Measurements from ENCODE around the gene SKAP1. TPM values are rescaled to one million over a fixed set of nuclear protein-coding genes. Genes with fewer than 3 reads are reported as not detected.

SKAP1 gene
- total and polyA plus RNA-seq, 2 experiments from 2014 or later = 0.27 TPM; not detected in 1

DNA sequence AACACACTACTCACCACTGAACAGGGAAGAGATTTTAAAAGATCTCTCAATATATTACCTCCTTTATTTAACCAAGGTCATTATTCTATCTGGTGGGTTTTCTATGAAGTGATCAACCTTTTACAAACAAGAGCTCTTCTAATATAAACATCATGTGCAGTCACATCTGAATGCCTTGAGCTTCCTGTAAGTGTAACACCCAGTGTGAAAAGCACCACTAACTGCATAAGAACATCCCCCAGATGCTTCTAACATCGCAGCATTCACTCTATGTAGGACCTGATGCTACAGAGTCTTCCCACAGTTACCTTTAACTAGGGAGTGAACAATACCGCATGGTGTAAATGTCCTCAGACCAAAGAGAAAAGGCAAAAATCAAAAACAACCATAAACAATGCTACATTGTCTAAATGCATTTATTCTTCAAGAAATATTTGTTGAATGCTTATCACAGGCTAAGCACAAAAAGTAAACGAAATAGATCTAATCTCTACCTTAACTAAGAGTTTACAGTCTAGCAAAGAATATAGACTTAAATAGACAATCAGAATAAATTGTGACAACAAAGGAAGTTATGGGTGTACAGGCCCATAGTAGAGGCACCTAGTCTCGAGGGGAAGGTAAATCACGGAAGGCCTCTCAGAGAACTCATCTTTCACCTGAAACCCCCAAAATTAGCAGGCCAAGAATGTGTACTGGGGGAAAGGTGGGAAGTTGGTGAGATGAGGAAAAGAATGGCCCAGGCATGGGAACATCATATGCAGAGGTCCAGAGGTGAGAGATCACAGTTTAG, 16.2 kb downstream of the SKAP1 start:
- H3K27ac ChIP-seq (ENCODE audit: low read depth) = no peak overlapping the region
- no peak overlapping the region for H2AFZ ChIP-seq
- Mint-ChIP-seq H3K4me1 (peaks cover 19% of the 10 kb centered on the region; the same call in 2 of the 3 replicates), H3K36me3 (ENCODE audit: low read depth) (no peaks in the 10 kb centered on the region), H3K4me3 (no peak overlapping the region), H3K27ac (no peak overlapping the region), H3K27me3 (ENCODE audit: insufficient read depth, low read depth, poor library complexity) (no peaks in the 10 kb centered on the region), H3K9me3 (no peaks in the 10 kb centered on the region)
- no peaks in the 10 kb centered on the region for H3F3A ChIP-seq (replicated peaks; ENCODE audit: low read depth)
- no peaks in the 10 kb centered on the region for H4K20me1 ChIP-seq (replicated peaks; ENCODE audit: insufficient read depth)
- peaks cover 22% of the 10 kb centered on the region; the same call in 1 of the 2 replicates for H3K4me1 ChIP-seq (ENCODE audit: insufficient read depth)
- no peak for ATAC-seq
- H3K27me3 ChIP-seq (ENCODE audit: insufficient read depth) = no peaks in the 10 kb centered on the region
- no peak overlapping the region for H3K4me3 ChIP-seq
- no peak overlapping the region for H3K4me2 ChIP-seq
- no peaks in the 10 kb centered on the region for H3K9me2 ChIP-seq (ENCODE audit: insufficient read depth)
- no peaks in the 10 kb centered on the region for H3K79me2 ChIP-seq (replicated peaks; ENCODE audit: insufficient read depth)
- H3K36me3 ChIP-seq (ENCODE audit: insufficient read depth) = no peaks in the 10 kb centered on the region
- DNase-seq (ENCODE audit: low spot score) = no peak
- no peak for TF ChIP-seq NANOG (IDR thresholded peaks at IDR 0.05; ENCODE audit: borderline replicate concordance)
- TF ChIP-seq POLR2AphosphoS5 (IDR thresholded peaks at IDR 0.05; ENCODE audit: low read depth) = no peak
- TF ChIP-seq EZH2 (IDR thresholded peaks at IDR 0.05; ENCODE audit: low read depth, unreplicated experiment) = no peak
- no peak for TF ChIP-seq STAT1 (IDR thresholded peaks at IDR 0.05; ENCODE audit: unreplicated experiment)
- TF ChIP-seq ZNF462 (CRISPR knock-in tag; IDR thresholded peaks at IDR 0.05) = no peak
- no peak for TF ChIP-seq EZH2phosphoT487 (IDR thresholded peaks at IDR 0.05; ENCODE audit: unreplicated experiment)
- no peak for TF ChIP-seq ZNF331 (CRISPR knock-in tag; IDR thresholded peaks at IDR 0.05; ENCODE audit: low read depth)
- TF ChIP-seq CREB1 (CRISPR knock-in tag; IDR thresholded peaks at IDR 0.05; ENCODE audit: low read depth) = no peak
- no peak for TF ChIP-seq ZNF114 (CRISPR knock-in tag; IDR thresholded peaks at IDR 0.05)
- TF ChIP-seq, protein P1, sequence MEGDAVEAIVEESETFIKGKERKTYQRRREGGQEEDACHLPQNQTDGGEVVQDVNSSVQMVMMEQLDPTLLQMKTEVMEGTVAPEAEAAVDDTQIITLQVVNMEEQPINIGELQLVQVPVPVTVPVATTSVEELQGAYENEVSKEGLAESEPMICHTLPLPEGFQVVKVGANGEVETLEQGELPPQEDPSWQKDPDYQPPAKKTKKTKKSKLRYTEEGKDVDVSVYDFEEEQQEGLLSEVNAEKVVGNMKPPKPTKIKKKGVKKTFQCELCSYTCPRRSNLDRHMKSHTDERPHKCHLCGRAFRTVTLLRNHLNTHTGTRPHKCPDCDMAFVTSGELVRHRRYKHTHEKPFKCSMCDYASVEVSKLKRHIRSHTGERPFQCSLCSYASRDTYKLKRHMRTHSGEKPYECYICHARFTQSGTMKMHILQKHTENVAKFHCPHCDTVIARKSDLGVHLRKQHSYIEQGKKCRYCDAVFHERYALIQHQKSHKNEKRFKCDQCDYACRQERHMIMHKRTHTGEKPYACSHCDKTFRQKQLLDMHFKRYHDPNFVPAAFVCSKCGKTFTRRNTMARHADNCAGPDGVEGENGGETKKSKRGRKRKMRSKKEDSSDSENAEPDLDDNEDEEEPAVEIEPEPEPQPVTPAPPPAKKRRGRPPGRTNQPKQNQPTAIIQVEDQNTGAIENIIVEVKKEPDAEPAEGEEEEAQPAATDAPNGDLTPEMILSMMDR (conservative IDR thresholded peaks at IDR 0.05; ENCODE audit: low read depth in 2 of 2) = no peak
- no peak for TF ChIP-seq ETS1 (IDR thresholded peaks at IDR 0.05)
- no peak for TF ChIP-seq JUNB (IDR thresholded peaks at IDR 0.05; ENCODE audit: unreplicated experiment)
- TF ChIP-seq, protein P2, sequence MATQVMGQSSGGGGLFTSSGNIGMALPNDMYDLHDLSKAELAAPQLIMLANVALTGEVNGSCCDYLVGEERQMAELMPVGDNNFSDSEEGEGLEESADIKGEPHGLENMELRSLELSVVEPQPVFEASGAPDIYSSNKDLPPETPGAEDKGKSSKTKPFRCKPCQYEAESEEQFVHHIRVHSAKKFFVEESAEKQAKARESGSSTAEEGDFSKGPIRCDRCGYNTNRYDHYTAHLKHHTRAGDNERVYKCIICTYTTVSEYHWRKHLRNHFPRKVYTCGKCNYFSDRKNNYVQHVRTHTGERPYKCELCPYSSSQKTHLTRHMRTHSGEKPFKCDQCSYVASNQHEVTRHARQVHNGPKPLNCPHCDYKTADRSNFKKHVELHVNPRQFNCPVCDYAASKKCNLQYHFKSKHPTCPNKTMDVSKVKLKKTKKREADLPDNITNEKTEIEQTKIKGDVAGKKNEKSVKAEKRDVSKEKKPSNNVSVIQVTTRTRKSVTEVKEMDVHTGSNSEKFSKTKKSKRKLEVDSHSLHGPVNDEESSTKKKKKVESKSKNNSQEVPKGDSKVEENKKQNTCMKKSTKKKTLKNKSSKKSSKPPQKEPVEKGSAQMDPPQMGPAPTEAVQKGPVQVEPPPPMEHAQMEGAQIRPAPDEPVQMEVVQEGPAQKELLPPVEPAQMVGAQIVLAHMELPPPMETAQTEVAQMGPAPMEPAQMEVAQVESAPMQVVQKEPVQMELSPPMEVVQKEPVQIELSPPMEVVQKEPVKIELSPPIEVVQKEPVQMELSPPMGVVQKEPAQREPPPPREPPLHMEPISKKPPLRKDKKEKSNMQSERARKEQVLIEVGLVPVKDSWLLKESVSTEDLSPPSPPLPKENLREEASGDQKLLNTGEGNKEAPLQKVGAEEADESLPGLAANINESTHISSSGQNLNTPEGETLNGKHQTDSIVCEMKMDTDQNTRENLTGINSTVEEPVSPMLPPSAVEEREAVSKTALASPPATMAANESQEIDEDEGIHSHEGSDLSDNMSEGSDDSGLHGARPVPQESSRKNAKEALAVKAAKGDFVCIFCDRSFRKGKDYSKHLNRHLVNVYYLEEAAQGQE (IDR thresholded peaks at IDR 0.05; ENCODE audit: unreplicated experiment) = no peak

Data from GM23338 (cell line).